D721Med (cell line): ENCODE measurements around the gene INSIG1.

Source experiments
- DNase-seq: peaks from one replicate; pipeline ENCODE4 v3.0.0; 2011; ENCODE audit warnings: low spot score; ENCODE audit not compliant: insufficient read length
- FAIRE-seq: peaks from 2 replicates; lab custom pipeline; 2011; peaks lifted over from hg19 to GRCh38; lab: Jason Lieb, UNC
- CTCF ChIP-seq: IDR thresholded peaks from 2 replicates; pipeline ENCODE4 v1.5.1; 2012; ENCODE audit warnings: mild to moderate bottlenecking, control low read depth; ENCODE audit not compliant: insufficient read depth; ENCODE audit errors: missing control alignments

INSIG1 gene

DNA sequence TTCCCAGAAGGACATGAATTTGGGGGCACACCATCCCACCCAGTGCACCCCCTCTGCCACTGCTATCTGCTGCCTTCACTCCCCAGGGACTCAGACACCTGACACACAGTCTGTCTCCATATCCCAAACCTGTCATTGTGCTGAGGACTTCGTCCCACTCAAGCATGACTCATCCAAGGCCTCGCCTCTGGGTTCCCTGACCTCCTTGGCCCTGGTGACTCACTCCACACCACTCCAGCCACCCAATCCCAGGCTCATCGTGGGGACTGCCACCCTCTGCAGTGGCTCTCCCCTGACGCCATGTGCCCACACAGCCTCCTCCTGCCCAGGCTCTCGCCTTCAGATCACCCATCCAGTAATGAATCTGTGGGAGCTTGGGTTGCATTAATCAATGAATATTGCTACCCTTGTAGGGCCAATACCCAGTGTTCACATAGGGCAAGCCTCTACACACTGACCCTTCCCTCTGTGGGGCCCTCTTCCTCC is 6.6 kb upstream of the INSIG1 start:
- no peak for DNase-seq
- TF ChIP-seq CTCF, result no peak
- no peak for FAIRE-seq

GRCh38 chr7:155291729-155292128 is 5.9 kb upstream of the INSIG1 start:
- FAIRE-seq (no peak), DNase-seq (no peak)

GRCh38 chr7:155292680-155293226 is 4.9 kb upstream of the INSIG1 start:
- TF ChIP-seq CTCF, result no peak
- DNase-seq, result no peak
- FAIRE-seq, result no peak

More at GRCh38 chr7:155291729-155292128, 5.9 kb upstream of the INSIG1 start:
- no peak for TF ChIP-seq CTCF

- no peak for DNase-seq
- no peak for FAIRE-seq
- TF ChIP-seq CTCF, result no peak
These were observed 3.8 kb upstream of the INSIG1 start for GRCh38 chr7:155293721-155294510.

DNA sequence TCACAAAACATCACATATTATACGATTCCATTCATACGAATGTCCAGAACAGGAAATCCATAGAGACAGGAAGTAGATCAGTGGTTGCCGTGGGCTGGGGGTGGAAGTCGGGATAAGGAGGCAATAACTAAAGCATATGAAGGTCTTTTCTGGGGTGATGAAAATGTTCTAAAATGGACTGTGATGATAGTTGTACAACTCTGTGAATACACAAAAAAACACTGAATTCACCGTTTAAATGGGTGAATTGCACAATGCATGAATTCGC is 3.2 kb upstream of the INSIG1 start:
- FAIRE-seq (no peak), DNase-seq (no peak)
- TF ChIP-seq CTCF, result no peak

GRCh38 chr7:155295511-155295910 is 2.2 kb upstream of the INSIG1 start:
- FAIRE-seq, result no peak
- no peak for TF ChIP-seq CTCF
- no peak for DNase-seq
